Neural progenitor cell (in vitro differentiated cells): ENCODE results near the gene CSKMT.

Source experiments
- EZH2phosphoT487 ChIP-seq: fragments of 200-600 bp; sonication (generic); IDR thresholded peaks from 2 replicates; pipeline ENCODE4 v1.6.1; 2017; ENCODE audit warnings: antibody characterized with exemption
- TF ChIP-seq, protein P1 (sequence below): fragments of 200-600 bp; sonication (generic); IDR thresholded peaks from 2 replicates; pipeline ENCODE4 v1.5.1; 2017; ENCODE audit warnings: antibody characterized with exemption, mild to moderate bottlenecking

- TF ChIP-seq, protein P1, sequence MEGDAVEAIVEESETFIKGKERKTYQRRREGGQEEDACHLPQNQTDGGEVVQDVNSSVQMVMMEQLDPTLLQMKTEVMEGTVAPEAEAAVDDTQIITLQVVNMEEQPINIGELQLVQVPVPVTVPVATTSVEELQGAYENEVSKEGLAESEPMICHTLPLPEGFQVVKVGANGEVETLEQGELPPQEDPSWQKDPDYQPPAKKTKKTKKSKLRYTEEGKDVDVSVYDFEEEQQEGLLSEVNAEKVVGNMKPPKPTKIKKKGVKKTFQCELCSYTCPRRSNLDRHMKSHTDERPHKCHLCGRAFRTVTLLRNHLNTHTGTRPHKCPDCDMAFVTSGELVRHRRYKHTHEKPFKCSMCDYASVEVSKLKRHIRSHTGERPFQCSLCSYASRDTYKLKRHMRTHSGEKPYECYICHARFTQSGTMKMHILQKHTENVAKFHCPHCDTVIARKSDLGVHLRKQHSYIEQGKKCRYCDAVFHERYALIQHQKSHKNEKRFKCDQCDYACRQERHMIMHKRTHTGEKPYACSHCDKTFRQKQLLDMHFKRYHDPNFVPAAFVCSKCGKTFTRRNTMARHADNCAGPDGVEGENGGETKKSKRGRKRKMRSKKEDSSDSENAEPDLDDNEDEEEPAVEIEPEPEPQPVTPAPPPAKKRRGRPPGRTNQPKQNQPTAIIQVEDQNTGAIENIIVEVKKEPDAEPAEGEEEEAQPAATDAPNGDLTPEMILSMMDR, result peak; percentile 4
- no peak for TF ChIP-seq EZH2phosphoT487
These were observed 18.9 kb upstream of the CSKMT start, which contains the start of gene GANAB for GRCh38 chr11:62645946-62646824.
